GM18951 (cell line): ENCODE results near the gene RUFY4.

Experiments
- POLR2A ChIP-seq: IDR thresholded peaks from 4 replicates; pipeline ENCODE4 v1.6.1; 2011; ENCODE audit warnings: mild to moderate bottlenecking; ENCODE audit not compliant: insufficient read length, insufficient read depth; ENCODE audit errors: extremely low read depth
- in situ Hi-C: fragments of 300-500 bp; cut with MboI; formaldehyde crosslinking; loops from one replicate; pipeline ENCODE4 v1.12.0; 2022; ENCODE audit warnings: low sequenced_read_pairs, mixed read lengths, inconsistent platforms; ENCODE audit not compliant: unreplicated experiment

RUFY4 gene

GRCh38 chr2:218123986-218124385, 54.9 kb downstream of the RUFY4 start:
- TF ChIP-seq POLR2A, result no peak
- in situ Hi-C loops, result no loop called here

GRCh38 chr2:218125095-218125494, 56.0 kb downstream of the RUFY4 start:
- no peak for TF ChIP-seq POLR2A
- in situ Hi-C loops, result no loop called here

GRCh38 chr2:218125626-218126080, 56.6 kb downstream of the RUFY4 start, which contains the start of gene CXCR2:
Gene CXCR2 (plus strand): TSS chr2:218126028. CDS start chr2:218134802, 8,774 bp downstream.
- TF ChIP-seq POLR2A, result no peak
- in situ Hi-C loops, result no loop called here

GRCh38 chr2:218127929-218128455, 58.9 kb downstream of the RUFY4 start:
- TF ChIP-seq POLR2A, result no peak
- in situ Hi-C loops, result no loop called here

- no peak for TF ChIP-seq POLR2A
- in situ Hi-C loops, result no loop called here
Observed at GRCh38 chr2:218128781-218129457, 59.9 kb downstream of the RUFY4 start.

- in situ Hi-C loops, result no loop called here
- TF ChIP-seq POLR2A, result no peak
Observed at GRCh38 chr2:218129458-218130135, 60.5 kb downstream of the RUFY4 start.

GRCh38 chr2:218130377-218130776, 61.3 kb downstream of the RUFY4 start:
- TF ChIP-seq POLR2A, result no peak
- in situ Hi-C loops, result no loop called here

GRCh38 chr2:218130822-218131221, 61.8 kb downstream of the RUFY4 start:
- in situ Hi-C loops, result no loop called here
- no peak for TF ChIP-seq POLR2A

GRCh38 chr2:218137514-218137913, 68.5 kb downstream of the RUFY4 start:
- in situ Hi-C loops, result no loop called here

GRCh38 chr2:218138047-218138446, 69.0 kb downstream of the RUFY4 start:
- no peak for TF ChIP-seq POLR2A
- in situ Hi-C loops, result no loop called here

More at GRCh38 chr2:218137514-218137913, 68.5 kb downstream of the RUFY4 start:
- no peak for TF ChIP-seq POLR2A
